GM19099 (cell line): Measurements from ENCODE around the gene LMNTD1.

Experiments used
- POLR2A ChIP-seq: IDR thresholded peaks from 3 replicates; pipeline ENCODE4 v1.6.1; 2011; ENCODE audit warnings: low read depth; ENCODE audit not compliant: insufficient read length; ENCODE audit errors: extremely low read depth

Gene LMNTD1

GRCh38 chr12:25553098-25553497, at the start of gene LMNTD1:
Gene LMNTD1, minus strand, starts transcription at chr12:25553283. Its CDS starts 324 bp downstream, at chr12:25552959.
- no peak for TF ChIP-seq POLR2A

GRCh38 chr12:25598956-25599355, 45.9 kb upstream of the LMNTD1 start:
- TF ChIP-seq POLR2A = no peak

GRCh38 chr12:25594376-25594775, 41.3 kb upstream of the LMNTD1 start:
- TF ChIP-seq POLR2A = no peak

GRCh38 chr12:25592725-25593495, 39.8 kb upstream of the LMNTD1 start:
- TF ChIP-seq POLR2A = no peak

- no peak for TF ChIP-seq POLR2A
Measured at GRCh38 chr12:25591144-25591543, 38.1 kb upstream of the LMNTD1 start.

GRCh38 chr12:25590011-25590721, 37.1 kb upstream of the LMNTD1 start:
- TF ChIP-seq POLR2A = no peak

- no peak for TF ChIP-seq POLR2A
Measured at GRCh38 chr12:25587346-25587745, 34.3 kb upstream of the LMNTD1 start.

- no peak for TF ChIP-seq POLR2A
Measured at GRCh38 chr12:25585662-25586061, 32.6 kb upstream of the LMNTD1 start.

- TF ChIP-seq POLR2A = no peak
Measured at GRCh38 chr12:25585021-25585523, 32.0 kb upstream of the LMNTD1 start.

GRCh38 chr12:25584596-25584995, 31.5 kb upstream of the LMNTD1 start:
- no peak for TF ChIP-seq POLR2A

GRCh38 chr12:25583545-25583944, 30.5 kb upstream of the LMNTD1 start:
- no peak for TF ChIP-seq POLR2A

- TF ChIP-seq POLR2A = no peak
Measured at GRCh38 chr12:25581067-25581466, 28.0 kb upstream of the LMNTD1 start.

- no peak for TF ChIP-seq POLR2A
Measured at GRCh38 chr12:25578411-25579143, 25.5 kb upstream of the LMNTD1 start.

- TF ChIP-seq POLR2A = no peak
Measured at GRCh38 chr12:25574761-25575160, 21.7 kb upstream of the LMNTD1 start.

- TF ChIP-seq POLR2A = no peak
Measured at GRCh38 chr12:25573346-25573745, 20.3 kb upstream of the LMNTD1 start.
